Natural killer cell (primary cell): ENCODE measurements around the gene CSF2RB. TPM values are rescaled to one million over a fixed set of nuclear protein-coding genes. Genes with fewer than 3 reads are reported as not detected.

Experiments used
- ATAC-seq, 3 donors: fragments of 150-1000 bp in 2 of 3; fragments of 200-7000 bp in 1 of 3; cut with Tn5 transposase; 1 replicate in 1 of 3; 2 replicates in 2 of 3; pipeline ENCODE4 v1.10.0; 2021; ENCODE audit warnings: mild to moderate bottlenecking in 2 of 3, moderate library complexity in 2 of 3
- DNase-seq, 2 donors: peaks; one replicate each; pipeline versions ENCODE4 v3.0.0 to v3.0.0-alpha.2; 2013 to 2021; ENCODE audit warnings: mixed read lengths in 1 of 2
- H3K27ac ChIP-seq: one replicate; pipeline ENCODE4 v1.5.1; 2013; ENCODE audit warnings: mild to moderate bottlenecking, low read length
- H3K27me3 ChIP-seq: one replicate; pipeline ENCODE4 v1.6.1; 2013; ENCODE audit warnings: low read length; ENCODE audit not compliant: control insufficient read depth, insufficient read depth
- H3K36me3 ChIP-seq: one replicate; pipeline ENCODE4 v1.6.1; 2013; ENCODE audit warnings: low read length; ENCODE audit not compliant: control insufficient read depth, insufficient read depth
- H3K4me1 ChIP-seq: one replicate; pipeline ENCODE4 v1.6.1; 2013; ENCODE audit warnings: low read length; ENCODE audit not compliant: control insufficient read depth, insufficient read depth
- H3K4me3 ChIP-seq: one replicate; pipeline ENCODE4 v1.5.1; 2013; ENCODE audit warnings: low read length
- H3K9me3 ChIP-seq: one replicate; pipeline ENCODE4 v1.6.1; 2013; ENCODE audit warnings: low read length; ENCODE audit not compliant: control insufficient read depth, insufficient read depth
- H3K27ac Mint-ChIP-seq, 2 donors: one replicate each; pipeline ENCODE4 v1.8.0; 2022; ENCODE audit warnings: mild to moderate bottlenecking in 2 of 2, mixed read lengths in 2 of 2, moderate library complexity in 1 of 2
- H3K27me3 Mint-ChIP-seq, 2 donors: one replicate each; pipeline ENCODE4 v1.8.0; 2022; ENCODE audit warnings: low read depth in 2 of 2, mixed read lengths in 2 of 2
- H3K36me3 Mint-ChIP-seq: one replicate; pipeline ENCODE4 v1.8.0; 2022; ENCODE audit warnings: mixed read lengths
- H3K4me1 Mint-ChIP-seq, 2 donors: one replicate each; pipeline ENCODE4 v1.8.0; 2022; ENCODE audit warnings: mixed read lengths in 2 of 2
- H3K4me3 Mint-ChIP-seq: one replicate; pipeline ENCODE4 v1.8.0; 2022; ENCODE audit warnings: mild to moderate bottlenecking, moderate library complexity, mixed read lengths
- H3K9me3 Mint-ChIP-seq, 2 donors: one replicate each; pipeline ENCODE4 v1.8.0; 2022; ENCODE audit warnings: mixed read lengths in 2 of 2
- CTCF ChIP-seq: fragments of 200-600 bp; IDR thresholded peaks from one replicate; pipeline ENCODE4 v1.8.0; 2022; ENCODE audit warnings: antibody characterized with exemption
- WGBS: methylation state at CpG from one replicate; pipeline ENCODE4 v1.1.7; 2013; ENCODE audit warnings: missing lambda C conversion rate; ENCODE audit not compliant: insufficient coverage; 5-methylcytosine and 5-hydroxymethylcytosine counted together
- intact Hi-C: fragments of 100-400 bp; cut with micrococcal nuclease; formaldehyde crosslinking; loops from one replicate; pipeline ENCODE4 v1.14.2; 2022
- total RNA-seq, 4 donors: library from RNA; stranded (reverse); fragments of 120-200 nt in 1 of 4; gene quantifications; one replicate each; pipeline versions ENCODE4 v1.2.3 to v1.2.4, GENCODE V29; 2013 to 2022

CSF2RB gene
- total RNA-seq, 3 donors from 2014 or later (not counting 1 experiment from before 2014, with no cell fraction given) = 3.8 to 274 (median 8.2) TPM

- Mint-ChIP-seq H3K4me3 (no peak overlapping the region), H3K9me3 (peaks cover 2 to 6% of the 10 kb centered on the region in 2 donors), H3K36me3 (no peaks in the 10 kb centered on the region), H3K27me3 (peaks cover 12 to 15% of the 10 kb centered on the region in 2 donors), H3K4me1 (peaks cover 0 to 7% of the 10 kb centered on the region in 2 donors), H3K27ac (no peak overlapping the region)
- ATAC-seq (no peak), DNase-seq (no peak)
- no peaks in the 10 kb centered on the region for H3K4me1 ChIP-seq
- no peaks in the 10 kb centered on the region for H3K27me3 ChIP-seq
- WGBS = 100% methylated on average over 1 of the region's 1 CpG
- intact Hi-C loops = no loop called here
- no peak for TF ChIP-seq CTCF
- no peak overlapping the region for H3K4me3 ChIP-seq
- no peaks in the 10 kb centered on the region for H3K9me3 ChIP-seq
- no peaks in the 10 kb centered on the region for H3K36me3 ChIP-seq
- no peak overlapping the region for H3K27ac ChIP-seq
Observed at GRCh38 chr22:36955691-36956090, 42.3 kb downstream of the CSF2RB start.

- TF ChIP-seq CTCF = no peak
- WGBS = 83% methylated on average over 2 of the region's 2 CpGs
- peaks cover 2 to 6% of the 10 kb centered on the region in 2 donors for H3K9me3 Mint-ChIP-seq
- Histone ChIP-seq H3K4me1 (no peaks in the 10 kb centered on the region), H3K9me3 (no peaks in the 10 kb centered on the region), H3K36me3 (no peaks in the 10 kb centered on the region), H3K27ac (no peak overlapping the region), H3K27me3 (no peaks in the 10 kb centered on the region), H3K4me3 (no peak overlapping the region)
- no peak for DNase-seq
- intact Hi-C loops = no loop called here
- H3K27me3 Mint-ChIP-seq = peaks cover 25% of the 10 kb centered on the region in 2 donors
- H3K36me3 Mint-ChIP-seq = no peaks in the 10 kb centered on the region
- H3K4me3 Mint-ChIP-seq = no peak overlapping the region
- H3K4me1 Mint-ChIP-seq = no peaks in the 10 kb centered on the region
- H3K27ac Mint-ChIP-seq = no peak overlapping the region
- no peak for ATAC-seq
Observed at GRCh38 chr22:36958366-36958765, 44.9 kb downstream of the CSF2RB start.

- H3K27ac Mint-ChIP-seq = no peak overlapping the region
Observed at GRCh38 chr22:36961626-36962025, 48.2 kb downstream of the CSF2RB start.

More at GRCh38 chr22:36961626-36962025, 48.2 kb downstream of the CSF2RB start:
- no peaks in the 10 kb centered on the region for H3K36me3 Mint-ChIP-seq
- H3K4me3 Mint-ChIP-seq = no peak overlapping the region
- H3K4me3 ChIP-seq = no peak overlapping the region
- H3K9me3 Mint-ChIP-seq = peaks cover 2 to 5% of the 10 kb centered on the region in 2 donors
- H3K4me1 Mint-ChIP-seq = no peaks in the 10 kb centered on the region
- DNase-seq = no peak
- H3K36me3 ChIP-seq = no peaks in the 10 kb centered on the region
- no peak for ATAC-seq
- no peak for TF ChIP-seq CTCF
- no peaks in the 10 kb centered on the region for H3K27me3 ChIP-seq
- no peak overlapping the region for H3K27ac ChIP-seq
- intact Hi-C loops = no loop called here
- no peaks in the 10 kb centered on the region for H3K4me1 ChIP-seq
- no peaks in the 10 kb centered on the region for H3K9me3 ChIP-seq
- peaks cover 23 to 25% of the 10 kb centered on the region in 2 donors for H3K27me3 Mint-ChIP-seq
- 63% methylated on average over 2 of the region's 3 CpGs for WGBS
